Suprapubic skin (tissue), 4 donors: Measurements from ENCODE around the gene CDK11A. TPM values are rescaled to one million over a fixed set of nuclear protein-coding genes. Genes with fewer than 3 reads are reported as not detected.

Source experiments
- DNase-seq, 2 donors: peaks; one replicate each; pipeline ENCODE4 v3.0.0-alpha.2; 2019; ENCODE audit warnings: low spot score in 2 of 2
- H3K27ac ChIP-seq: fragments of 200-600 bp; sonication (generic); one replicate; pipeline ENCODE4 v1.5.1; 2019
- H3K27me3 ChIP-seq: fragments of 200-600 bp; sonication (generic); one replicate; pipeline ENCODE4 v1.5.1; 2019
- H3K36me3 ChIP-seq: fragments of 200-600 bp; sonication (generic); one replicate; pipeline ENCODE4 v1.5.1; 2019
- H3K4me1 ChIP-seq: fragments of 200-600 bp; sonication (generic); one replicate; pipeline ENCODE4 v1.5.1; 2019
- H3K4me3 ChIP-seq: fragments of 200-600 bp; sonication (generic); one replicate; pipeline ENCODE4 v1.5.1; 2019; ENCODE audit warnings: mild to moderate bottlenecking
- H3K9me3 ChIP-seq: fragments of 200-600 bp; sonication (generic); one replicate; pipeline ENCODE4 v1.5.1; 2019
- EP300 ChIP-seq: sonication (generic); formaldehyde crosslinking; IDR thresholded peaks from one replicate; pipeline ENCODE4 v1.6.1; 2017; ENCODE audit warnings: antibody characterized with exemption
- POLR2A ChIP-seq, 2 donors: fragments of 450-650 bp; IDR thresholded peaks; one replicate each; pipeline ENCODE4 v1.6.1; 2017; ENCODE audit warnings: antibody characterized with exemption in 2 of 2, mild to moderate bottlenecking in 2 of 2, moderate library complexity in 2 of 2
- POLR2AphosphoS5 ChIP-seq, 3 donors: sonication (generic); formaldehyde crosslinking; IDR thresholded peaks; one replicate each; pipeline ENCODE4 v1.6.1; 2017; ENCODE audit warnings: antibody characterized with exemption in 3 of 3
- WGBS: methylation state at CpG from one replicate; pipeline ENCODE4 v1.1.5; 2018; 5-methylcytosine and 5-hydroxymethylcytosine counted together
- total RNA-seq, 4 donors: library from RNA; depleted of rRNA; stranded (reverse); fragments of >200 nt; gene quantifications; one replicate each; pipeline ENCODE4 v1.1.0, GENCODE V29; 2016
- TF ChIP-seq, protein P1 (sequence below), 2 donors: fragments of 200-600 bp in 1 of 2; fragments of 450-650 bp in 1 of 2; sonication (generic) in 1 of 2; IDR thresholded peaks; one replicate each; pipeline ENCODE4 v1.5.1; 2016 to 2019; ENCODE audit warnings: antibody characterized with exemption in 2 of 2, mild to moderate bottlenecking in 1 of 2, moderate library complexity in 1 of 2

Gene CDK11A
- total RNA-seq, 4 donors from 2014 or later = 23.6 to 136 (median 53.4) TPM

DNA sequence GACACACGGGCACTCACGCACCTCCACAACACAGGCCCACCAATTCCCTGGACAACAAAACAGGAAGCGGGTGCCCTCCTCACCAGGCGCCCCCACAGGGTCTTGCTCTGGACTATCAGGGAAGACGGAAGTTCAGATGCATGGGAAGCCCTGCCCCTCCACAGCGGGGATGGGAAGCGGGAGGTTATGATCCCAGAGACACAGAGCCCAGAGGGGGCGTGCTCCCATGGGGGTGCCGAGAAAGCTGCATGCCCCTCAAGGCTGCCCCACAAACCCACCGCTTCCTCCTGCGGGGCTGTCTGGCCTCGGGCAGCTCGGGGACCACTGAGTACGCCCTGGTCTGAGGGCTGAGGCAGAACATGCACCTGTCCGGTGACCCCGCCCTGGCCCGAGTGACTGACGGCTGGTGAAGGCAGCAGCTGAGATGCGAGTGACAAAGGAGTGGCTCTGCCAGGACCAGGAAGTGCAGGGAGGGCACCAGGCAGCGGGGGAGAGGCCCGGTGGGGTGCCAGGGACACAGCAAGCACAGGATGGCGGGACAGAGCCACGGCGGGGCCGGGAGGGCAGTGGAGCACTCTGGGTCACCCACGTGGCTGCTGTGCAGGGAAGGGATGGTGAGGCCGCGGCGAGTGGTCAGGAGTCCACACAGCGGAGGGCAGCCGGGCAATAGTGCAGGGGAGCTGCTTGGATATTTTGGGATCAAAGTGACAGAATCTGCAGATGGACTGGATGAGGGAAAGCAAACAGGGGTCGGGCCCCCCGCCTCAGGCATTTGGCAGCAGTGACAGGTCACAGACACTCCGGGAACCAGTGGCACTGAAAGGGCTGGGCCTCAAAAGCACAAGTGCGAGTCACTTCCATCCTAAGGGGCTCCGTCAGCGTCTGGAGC lies 35.5 kb upstream of the CDK11A start:
- Histone ChIP-seq H3K27ac (no peak overlapping the region), H3K4me3 (no peak overlapping the region), H3K9me3 (no peaks in the 10 kb centered on the region), H3K36me3 (peaks cover 77% of the 10 kb centered on the region), H3K4me1 (peaks cover 13% of the 10 kb centered on the region), H3K27me3 (no peaks in the 10 kb centered on the region)
- 90% methylated on average over 24 of the region's 37 CpGs for WGBS
- DNase-seq = no peak
- TF ChIP-seq POLR2AphosphoS5 (IDR thresholded peaks at IDR 0.05) (no peak), POLR2A (IDR thresholded peaks at IDR 0.05) (no peak), EP300 (no peak)
- TF ChIP-seq, protein P1, sequence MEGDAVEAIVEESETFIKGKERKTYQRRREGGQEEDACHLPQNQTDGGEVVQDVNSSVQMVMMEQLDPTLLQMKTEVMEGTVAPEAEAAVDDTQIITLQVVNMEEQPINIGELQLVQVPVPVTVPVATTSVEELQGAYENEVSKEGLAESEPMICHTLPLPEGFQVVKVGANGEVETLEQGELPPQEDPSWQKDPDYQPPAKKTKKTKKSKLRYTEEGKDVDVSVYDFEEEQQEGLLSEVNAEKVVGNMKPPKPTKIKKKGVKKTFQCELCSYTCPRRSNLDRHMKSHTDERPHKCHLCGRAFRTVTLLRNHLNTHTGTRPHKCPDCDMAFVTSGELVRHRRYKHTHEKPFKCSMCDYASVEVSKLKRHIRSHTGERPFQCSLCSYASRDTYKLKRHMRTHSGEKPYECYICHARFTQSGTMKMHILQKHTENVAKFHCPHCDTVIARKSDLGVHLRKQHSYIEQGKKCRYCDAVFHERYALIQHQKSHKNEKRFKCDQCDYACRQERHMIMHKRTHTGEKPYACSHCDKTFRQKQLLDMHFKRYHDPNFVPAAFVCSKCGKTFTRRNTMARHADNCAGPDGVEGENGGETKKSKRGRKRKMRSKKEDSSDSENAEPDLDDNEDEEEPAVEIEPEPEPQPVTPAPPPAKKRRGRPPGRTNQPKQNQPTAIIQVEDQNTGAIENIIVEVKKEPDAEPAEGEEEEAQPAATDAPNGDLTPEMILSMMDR (IDR thresholded peaks at IDR 0.05) = no peak

DNA sequence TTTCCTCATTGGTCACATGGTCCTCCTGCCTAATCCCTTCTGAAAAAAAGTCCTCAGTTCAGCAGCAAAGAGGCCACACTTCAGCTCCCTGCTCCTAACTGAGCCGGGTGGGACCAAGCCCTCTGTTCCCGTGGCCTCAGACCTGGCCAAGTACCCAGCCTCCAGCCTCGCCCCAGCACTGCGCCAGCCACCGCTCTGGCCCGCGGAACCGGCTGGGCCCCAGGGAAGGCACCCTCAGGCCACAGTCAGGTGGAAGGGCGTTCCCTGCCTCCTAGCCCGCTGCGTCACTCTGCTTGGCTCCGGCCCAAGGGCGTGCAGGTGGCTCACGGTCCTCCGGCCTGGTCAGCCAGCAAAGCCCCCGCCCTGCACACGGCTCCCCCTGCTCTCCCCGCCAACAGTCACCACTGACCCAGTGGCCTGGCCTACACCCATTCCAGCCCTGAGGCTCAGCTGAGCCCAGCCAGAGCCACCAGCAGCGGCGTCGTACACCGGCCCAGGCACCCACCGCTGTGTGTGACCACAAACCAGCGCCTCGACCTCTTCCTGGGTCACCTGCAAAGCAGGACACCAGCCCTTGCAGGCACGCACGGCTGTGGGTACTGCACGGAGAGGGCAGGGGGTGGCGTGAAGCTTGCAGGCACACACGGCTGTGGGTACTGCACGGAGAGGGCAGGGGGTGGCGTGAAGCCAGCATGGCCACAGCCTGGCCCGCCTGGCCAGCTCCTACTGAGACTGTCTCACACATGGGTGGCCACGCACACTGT lies 34.7 kb upstream of the CDK11A start:
- TF ChIP-seq, protein P1 (IDR thresholded peaks at IDR 0.05) = no peak
- no peak for TF ChIP-seq POLR2A (IDR thresholded peaks at IDR 0.05)
- TF ChIP-seq EP300 = no peak
- peak in 1 of 3 donors; percentile 29 for TF ChIP-seq POLR2AphosphoS5 (IDR thresholded peaks at IDR 0.05)
- Histone ChIP-seq H3K27ac (peak overlapping the region; percentile 4), H3K9me3 (no peaks in the 10 kb centered on the region), H3K4me1 (peaks cover 13% of the 10 kb centered on the region), H3K27me3 (no peaks in the 10 kb centered on the region), H3K36me3 (peaks cover 77% of the 10 kb centered on the region), H3K4me3 (no peak overlapping the region)
- DNase-seq = no peak
- 63% methylated on average over 18 of the region's 34 CpGs for WGBS

DNA sequence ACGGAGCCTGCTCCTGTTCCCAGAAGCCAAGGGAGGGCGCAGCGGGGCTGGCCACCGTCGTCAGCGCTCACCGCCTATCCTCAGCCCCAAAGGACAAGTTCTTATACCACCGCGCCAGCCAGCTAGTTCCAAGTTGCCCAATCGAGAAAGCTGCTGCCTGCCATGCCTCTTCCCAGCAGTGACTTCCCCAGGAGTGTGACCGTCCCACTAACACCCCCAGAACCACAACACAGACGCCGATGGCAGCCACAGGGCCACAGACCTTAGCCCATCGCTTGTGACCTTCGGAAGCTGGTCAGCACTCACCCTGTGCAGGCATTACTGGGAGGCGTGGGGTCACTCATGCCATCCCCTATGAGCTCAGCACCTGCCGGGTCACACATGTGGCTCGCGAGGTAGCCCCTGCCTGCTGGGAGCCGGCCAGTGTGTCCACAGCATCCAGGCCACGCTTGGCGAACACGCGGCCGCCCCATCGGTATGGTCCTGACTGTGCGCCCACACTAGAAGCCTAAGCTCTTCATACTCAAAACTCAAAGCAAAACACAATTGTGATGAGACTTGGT lies 34.0 kb upstream of the CDK11A start:
- Histone ChIP-seq H3K4me3 (no peak overlapping the region), H3K4me1 (peaks cover 13% of the 10 kb centered on the region), H3K27ac (peak overlapping the region; percentile 4), H3K27me3 (no peaks in the 10 kb centered on the region), H3K36me3 (peaks cover 83% of the 10 kb centered on the region), H3K9me3 (no peaks in the 10 kb centered on the region)
- no peak for DNase-seq
- no peak for TF ChIP-seq POLR2A (IDR thresholded peaks at IDR 0.05)
- TF ChIP-seq, protein P1 (IDR thresholded peaks at IDR 0.05) = no peak
- no peak for TF ChIP-seq EP300
- no peak for TF ChIP-seq POLR2AphosphoS5 (IDR thresholded peaks at IDR 0.05)
- 88% methylated on average over 16 of the region's 27 CpGs for WGBS

DNA sequence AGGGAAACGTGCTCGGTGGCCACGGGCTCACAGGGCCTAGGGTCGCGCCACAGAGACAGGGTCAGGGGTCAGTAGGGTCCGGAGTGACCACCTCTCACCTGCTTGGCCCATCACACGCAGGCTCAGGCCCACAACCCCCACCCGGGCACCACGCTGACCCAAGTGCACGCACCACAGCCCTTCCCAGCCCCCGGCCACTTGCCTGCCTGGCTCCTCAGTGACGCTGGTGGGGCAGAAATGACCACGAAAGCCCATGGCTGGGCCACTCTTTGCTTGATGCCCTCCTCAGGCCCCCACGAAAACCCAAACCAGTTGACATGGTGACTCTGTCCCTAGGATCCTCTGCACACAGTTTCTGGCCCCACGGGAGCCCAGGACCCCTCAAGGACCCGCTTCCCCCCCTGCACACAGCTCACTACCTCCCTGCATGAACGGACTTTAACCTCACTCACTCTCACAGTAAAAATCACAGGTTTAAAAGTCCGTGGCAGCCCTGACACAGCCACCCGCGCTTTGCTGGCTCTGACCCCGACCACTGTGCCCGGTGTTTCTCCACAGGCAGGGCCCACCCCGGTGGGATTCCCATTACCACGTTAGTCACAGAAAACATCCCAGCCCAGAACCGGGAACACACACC lies 33.4 kb upstream of the CDK11A start:
- no peaks in the 10 kb centered on the region for H3K9me3 ChIP-seq
- H3K4me1 ChIP-seq = peaks cover 13% of the 10 kb centered on the region
- H3K27me3 ChIP-seq = no peaks in the 10 kb centered on the region
- WGBS = 92% methylated on average over 24 of the region's 25 CpGs
- no peak overlapping the region for H3K4me3 ChIP-seq
- TF ChIP-seq, protein P1 (IDR thresholded peaks at IDR 0.05) = no peak
- TF ChIP-seq POLR2A (IDR thresholded peaks at IDR 0.05) (no peak), POLR2AphosphoS5 (IDR thresholded peaks at IDR 0.05) (no peak), EP300 (no peak)
- no peak overlapping the region for H3K27ac ChIP-seq
- peaks cover 83% of the 10 kb centered on the region for H3K36me3 ChIP-seq
- no peak for DNase-seq
